ENCODE results near the gene OSTF1.

The OSTF1 gene

GRCh38 chr9:75168270-75169178 lies 80.2 kb downstream of the OSTF1 start:
- DNase-seq, result no peak

DNA sequence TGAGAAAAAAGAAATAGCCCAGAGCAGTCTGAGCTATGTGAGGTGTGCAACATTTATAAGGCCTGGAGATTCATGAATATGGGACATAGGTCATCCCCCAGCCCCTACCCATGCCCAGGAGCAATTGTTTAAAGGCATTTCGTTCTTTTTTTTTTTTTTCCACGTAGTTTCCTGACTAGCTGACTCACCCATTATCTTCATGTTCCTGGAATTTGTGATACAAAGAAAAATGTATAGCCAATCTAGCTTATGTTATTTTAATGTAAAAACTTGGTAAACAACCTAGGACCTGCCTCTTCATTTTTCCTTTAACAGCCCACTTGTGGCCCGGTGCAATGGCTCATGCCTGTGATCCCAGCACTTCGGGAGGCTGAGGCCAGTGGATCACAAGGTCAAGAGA lies 81.3 kb downstream of the OSTF1 start:
- no peak for DNase-seq

GRCh38 chr9:75170898-75171360 lies 82.6 kb downstream of the OSTF1 start:
- no peak for DNase-seq

DNA sequence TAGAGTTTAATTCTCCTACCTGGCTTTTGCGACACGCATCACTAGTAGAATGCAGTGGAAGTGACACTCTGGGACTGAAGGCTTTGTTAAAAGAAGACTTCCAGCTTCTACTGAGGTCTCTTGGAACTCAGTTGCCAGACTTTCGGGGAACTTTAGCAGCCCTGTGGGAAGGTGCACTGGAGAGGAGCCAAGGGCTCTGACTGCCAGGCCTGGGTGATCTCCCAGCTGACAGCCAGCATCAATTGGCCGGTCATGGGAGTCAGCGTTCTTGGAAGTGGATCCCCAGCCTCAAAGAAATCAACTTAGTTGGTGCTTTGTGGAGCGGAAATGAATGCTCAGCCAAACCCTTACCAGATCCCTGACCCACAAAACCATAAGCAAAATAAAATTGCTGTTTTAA lies 87.1 kb downstream of the OSTF1 start:
- no peak for DNase-seq

GRCh38 chr9:75176037-75176436 lies 87.7 kb downstream of the OSTF1 start:
- DNase-seq, result no peak

- no peak for DNase-seq
These were observed 93.4 kb downstream of the OSTF1 start for GRCh38 chr9:75181750-75182149.

- no peak for DNase-seq
These were observed 95.0 kb downstream of the OSTF1 start for GRCh38 chr9:75183306-75183705.

- DNase-seq, result no peak
These were observed 96.2 kb downstream of the OSTF1 start for GRCh38 chr9:75184471-75184870.

- no peak for DNase-seq
These were observed 97.4 kb downstream of the OSTF1 start for GRCh38 chr9:75185585-75186170.

GRCh38 chr9:75186767-75187380 lies 98.6 kb downstream of the OSTF1 start:
- DNase-seq, result no peak

DNA sequence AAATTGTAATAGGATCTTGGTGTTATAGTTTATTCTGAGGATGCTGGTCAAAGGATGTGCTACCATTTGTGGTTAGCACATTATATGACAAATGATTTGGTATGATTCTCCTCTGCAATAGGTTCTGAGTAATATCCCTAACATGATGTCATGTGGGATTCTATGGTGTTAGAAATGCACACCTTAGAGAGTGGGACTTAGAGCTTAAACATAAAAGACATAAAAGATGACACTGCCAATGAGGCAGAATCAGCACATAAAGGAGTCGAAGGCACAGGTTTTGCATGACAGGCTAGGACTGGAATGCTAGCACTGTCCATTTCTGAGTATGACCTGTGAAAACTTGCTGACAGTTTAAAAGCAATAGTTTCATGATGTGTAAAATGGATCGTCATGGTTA lies 100.4 kb downstream of the OSTF1 start:
- no peak for DNase-seq

- no peak for DNase-seq
These were observed 102.4 kb downstream of the OSTF1 start for GRCh38 chr9:75190762-75191161.

All from cerebellar nuclear complex (tissue), 1 donor.